ENCODE measurements around the gene EPB41L3.
"Not testable (repeated sequence)": the region's sequence is repeated elsewhere in the genome, so short reads cannot be mapped to it uniquely, and the experiment has no call there.

The EPB41L3 gene

DNA sequence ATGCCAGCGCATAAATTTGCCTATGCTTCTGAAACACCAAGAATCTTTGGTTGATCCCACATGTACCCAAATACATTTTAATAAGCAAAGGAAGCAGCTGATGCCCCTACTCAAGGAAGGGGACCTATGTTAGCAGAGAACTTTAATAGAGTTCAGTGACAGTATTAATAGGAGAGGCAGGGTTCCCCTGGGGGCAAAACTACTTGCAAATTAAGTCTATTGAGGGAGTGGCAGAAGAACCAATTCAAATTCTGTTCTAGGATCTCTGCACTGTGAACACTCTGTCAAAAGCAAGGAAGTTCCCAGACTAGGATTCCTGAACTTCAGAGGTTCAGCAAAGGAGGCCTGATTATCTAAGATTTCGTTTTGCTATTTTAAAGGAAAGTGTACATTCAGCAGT, 47.5 kb downstream of the EPB41L3 start:
- DNase-seq, result no peak
- Mint-ChIP-seq H3K27me3 (peaks cover 8% of the 10 kb centered on the region), H3K4me3 (no peak overlapping the region), H3K36me3 (ENCODE audit: low read depth) (no peaks in the 10 kb centered on the region), H3K27ac (no peak overlapping the region), H3K4me1 (no peaks in the 10 kb centered on the region), H3K9me3 (no peaks in the 10 kb centered on the region)
- ATAC-seq, result no peak

DNA sequence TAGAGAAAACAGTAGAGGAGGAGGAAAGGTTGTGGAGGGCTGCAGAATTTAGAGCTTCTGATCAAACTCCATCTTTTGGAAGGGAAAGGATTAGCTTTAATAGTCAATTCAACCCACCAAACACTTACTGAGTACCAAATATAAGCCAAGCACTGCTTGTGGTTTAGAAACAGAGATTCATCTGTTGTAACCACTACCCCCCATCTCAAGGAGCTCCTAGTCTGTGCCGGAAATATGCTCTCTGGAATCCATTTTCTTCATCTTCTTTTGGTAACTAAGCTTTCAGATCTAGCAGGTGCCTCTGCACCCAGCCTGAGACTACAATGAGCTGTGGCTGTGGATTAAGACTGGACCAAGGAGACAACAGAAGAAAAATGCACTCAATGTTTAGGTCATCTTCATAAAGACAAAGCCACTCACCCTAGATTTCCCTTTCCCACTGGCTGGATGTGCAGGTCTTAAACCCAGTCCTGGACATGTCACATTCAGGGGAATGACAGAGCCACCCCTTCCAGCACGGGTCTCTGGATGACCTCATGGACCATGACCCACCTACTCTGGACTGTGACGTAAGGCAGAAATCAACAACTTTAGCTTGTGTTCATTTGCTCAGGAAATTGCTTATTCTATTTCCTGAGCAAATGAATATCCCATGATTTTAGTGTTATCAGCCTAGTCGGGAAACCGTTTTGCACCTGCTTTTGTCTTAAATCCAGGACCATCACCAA, 52.9 kb downstream of the EPB41L3 start:
- ATAC-seq (no peak), DNase-seq (no peak)
- Mint-ChIP-seq H3K27me3 (peaks cover 1% of the 10 kb centered on the region), H3K27ac (no peak overlapping the region), H3K4me3 (no peak overlapping the region), H3K4me1 (no peaks in the 10 kb centered on the region), H3K9me3 (no peaks in the 10 kb centered on the region), H3K36me3 (ENCODE audit: low read depth) (no peaks in the 10 kb centered on the region)

DNA sequence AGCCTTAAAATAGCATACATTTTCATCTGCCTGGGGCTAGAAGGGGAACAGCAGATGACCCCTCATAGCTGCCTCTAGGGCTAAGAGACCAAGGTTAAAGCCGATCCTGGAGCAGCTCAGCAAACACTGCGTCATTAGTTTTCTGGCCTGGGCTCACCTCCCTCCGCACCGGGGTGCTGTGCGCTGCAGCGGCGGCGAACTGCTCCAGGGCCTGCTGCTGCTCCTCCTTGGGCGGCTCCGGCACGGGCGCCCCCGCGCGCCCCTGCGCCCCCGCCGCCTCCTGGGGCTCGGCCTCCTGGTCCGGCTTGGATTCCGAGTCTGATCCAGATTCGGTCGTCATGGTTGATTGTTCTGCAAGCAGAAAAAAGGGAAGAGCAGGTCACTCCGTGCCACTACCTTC, 55.0 kb downstream of the EPB41L3 start:
- Mint-ChIP-seq H3K36me3 (ENCODE audit: low read depth) (no peaks in the 10 kb centered on the region), H3K27me3 (no peaks in the 10 kb centered on the region), H3K27ac (no peak overlapping the region), H3K4me1 (no peaks in the 10 kb centered on the region), H3K9me3 (peaks cover 4% of the 10 kb centered on the region), H3K4me3 (no peak overlapping the region)
- DNase-seq (no peak), ATAC-seq (no peak)

DNA sequence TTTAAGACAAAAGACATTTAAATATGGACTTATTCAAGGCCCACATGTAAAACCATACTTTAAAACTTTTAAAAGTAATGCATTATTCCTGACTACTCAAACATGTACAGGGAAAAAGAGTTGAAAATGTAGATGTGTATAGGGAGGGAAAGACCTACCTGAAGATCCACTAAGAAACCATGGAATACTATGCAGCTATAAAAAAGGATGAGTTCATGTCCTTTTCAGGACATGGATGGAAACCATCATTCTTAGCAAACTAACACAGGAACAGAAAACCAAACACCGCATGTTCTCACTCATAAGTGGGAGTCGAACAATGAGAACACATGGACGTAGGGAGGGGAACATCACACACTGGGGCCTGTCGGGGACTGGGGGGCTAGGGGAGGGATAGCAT, 55.8 kb downstream of the EPB41L3 start:
- not testable (repeated sequence) for DNase-seq; H3K36me3 Mint-ChIP-seq (ENCODE audit: low read depth); H3K4me1 Mint-ChIP-seq; H3K27ac Mint-ChIP-seq; H3K27me3 Mint-ChIP-seq; ATAC-seq; H3K4me3 Mint-ChIP-seq; H3K9me3 Mint-ChIP-seq

DNA sequence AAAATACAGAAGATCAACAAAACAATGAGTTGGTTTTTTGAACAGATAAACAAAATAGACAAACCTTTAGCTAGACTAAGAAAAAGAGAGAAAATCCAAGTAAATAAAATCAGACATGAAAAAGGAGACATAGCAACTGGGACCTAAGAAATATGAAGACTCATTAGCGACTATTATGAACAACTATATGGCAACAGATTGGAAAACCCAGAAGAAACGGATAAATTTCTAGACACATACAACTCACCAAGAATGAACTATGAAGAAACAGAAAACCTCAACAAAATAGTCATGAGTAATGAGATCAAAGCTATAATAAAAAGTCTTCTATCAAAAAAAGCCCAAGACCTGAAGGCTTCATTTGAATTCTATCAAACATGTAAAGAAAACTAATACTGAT, 59.3 kb downstream of the EPB41L3 start:
- H3K9me3 Mint-ChIP-seq, result peaks cover 4% of the 10 kb centered on the region
- DNase-seq, result no peak
- H3K4me1 Mint-ChIP-seq, result no peaks in the 10 kb centered on the region
- H3K27me3 Mint-ChIP-seq, result peaks cover 4% of the 10 kb centered on the region
- no peak for ATAC-seq
- H3K4me3 Mint-ChIP-seq, result no peak overlapping the region
- H3K36me3 Mint-ChIP-seq (ENCODE audit: low read depth), result no peaks in the 10 kb centered on the region
- no peak overlapping the region for H3K27ac Mint-ChIP-seq

DNA sequence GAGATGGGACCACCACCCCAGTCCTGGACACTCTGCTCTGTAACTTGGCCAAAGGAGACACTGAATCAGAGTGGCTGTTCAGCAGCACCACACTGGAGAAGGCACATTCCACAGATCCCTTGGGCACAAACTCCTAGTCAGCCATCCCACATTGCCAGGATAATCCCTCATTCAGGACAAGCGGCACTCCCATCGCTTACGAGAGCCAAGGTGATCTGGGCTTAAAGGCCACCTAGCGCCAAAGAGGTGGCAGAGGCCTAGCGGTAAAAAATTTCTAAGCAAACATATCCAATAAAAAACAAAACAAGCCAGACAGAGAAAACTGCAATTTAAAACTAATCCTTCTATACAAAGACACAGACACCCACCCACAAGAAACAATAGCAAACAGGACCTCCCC, 62.2 kb downstream of the EPB41L3 start:
- Mint-ChIP-seq H3K4me1 (no peaks in the 10 kb centered on the region), H3K9me3 (peaks cover 4% of the 10 kb centered on the region), H3K27me3 (peaks cover 7% of the 10 kb centered on the region), H3K4me3 (no peak overlapping the region), H3K27ac (no peak overlapping the region), H3K36me3 (ENCODE audit: low read depth) (no peaks in the 10 kb centered on the region)
- DNase-seq (no peak), ATAC-seq (no peak)

DNA sequence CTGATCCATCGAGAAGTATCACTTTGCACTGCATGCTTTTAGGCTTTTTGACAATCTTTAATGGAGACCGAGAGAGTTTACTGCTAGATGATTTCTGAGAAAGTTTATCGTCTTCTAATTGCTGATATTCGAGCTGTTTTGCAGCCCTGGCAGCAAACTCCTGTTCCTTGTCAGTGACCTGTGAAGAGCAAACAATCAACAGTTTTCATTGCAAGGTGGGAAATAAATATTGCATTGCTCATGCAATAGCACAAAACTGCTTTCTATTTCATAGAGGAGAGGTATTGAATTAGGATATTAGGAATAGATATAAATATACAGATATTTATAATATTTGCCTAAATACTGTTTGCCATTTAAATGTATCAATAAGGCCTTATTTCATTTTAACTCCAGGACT, 65.5 kb downstream of the EPB41L3 start:
- DNase-seq (no peak), ATAC-seq (no peak)
- no peaks in the 10 kb centered on the region for H3K9me3 Mint-ChIP-seq
- H3K27me3 Mint-ChIP-seq, result peaks cover 6% of the 10 kb centered on the region
- H3K4me3 Mint-ChIP-seq, result no peak overlapping the region
- no peak overlapping the region for H3K27ac Mint-ChIP-seq
- H3K36me3 Mint-ChIP-seq (ENCODE audit: low read depth), result no peaks in the 10 kb centered on the region
- no peaks in the 10 kb centered on the region for H3K4me1 Mint-ChIP-seq

DNA sequence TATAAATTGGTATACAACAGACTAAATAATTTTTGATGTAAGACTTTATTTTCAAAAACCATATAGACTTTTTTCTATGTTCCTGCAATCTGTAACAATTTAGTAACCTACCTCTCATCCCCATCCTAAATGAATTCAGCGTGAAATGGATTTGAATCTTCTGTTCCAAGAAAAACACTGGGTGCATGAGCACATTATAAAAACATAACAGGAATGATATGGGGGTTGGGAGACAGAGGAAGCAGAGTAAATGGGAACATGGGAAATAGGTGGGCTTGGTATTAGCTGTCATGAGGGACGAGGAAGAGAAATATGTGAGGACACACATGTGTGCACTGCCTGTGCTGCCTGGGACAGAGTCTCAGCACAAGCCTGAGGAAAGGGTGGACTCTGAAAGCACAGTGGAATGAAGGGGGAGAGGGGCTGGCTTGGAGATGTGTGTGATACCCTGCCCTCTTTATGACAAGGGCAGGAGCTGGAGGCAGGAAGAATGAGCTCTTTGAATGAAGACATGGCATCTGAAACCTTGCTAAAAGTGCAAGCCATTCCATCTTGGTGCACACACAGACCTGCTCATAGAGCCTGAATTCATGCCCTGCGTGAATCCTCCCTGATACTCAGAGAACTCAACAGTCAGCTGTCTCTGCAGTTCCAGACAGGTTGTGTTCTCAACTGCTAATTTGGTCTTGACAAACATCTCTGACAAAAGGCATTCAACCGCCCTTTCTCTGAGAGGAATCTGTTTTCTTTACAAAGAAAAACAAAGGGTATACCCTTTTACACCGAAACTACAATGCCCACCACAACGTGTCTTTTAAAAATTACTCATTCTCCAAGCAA, 66.6 kb downstream of the EPB41L3 start:
- Mint-ChIP-seq H3K36me3 (ENCODE audit: low read depth) (no peaks in the 10 kb centered on the region), H3K4me3 (no peak overlapping the region), H3K4me1 (no peaks in the 10 kb centered on the region), H3K27me3 (peaks cover 6% of the 10 kb centered on the region), H3K27ac (no peak overlapping the region), H3K9me3 (no peaks in the 10 kb centered on the region)
- ATAC-seq (no peak), DNase-seq (no peak)

DNA sequence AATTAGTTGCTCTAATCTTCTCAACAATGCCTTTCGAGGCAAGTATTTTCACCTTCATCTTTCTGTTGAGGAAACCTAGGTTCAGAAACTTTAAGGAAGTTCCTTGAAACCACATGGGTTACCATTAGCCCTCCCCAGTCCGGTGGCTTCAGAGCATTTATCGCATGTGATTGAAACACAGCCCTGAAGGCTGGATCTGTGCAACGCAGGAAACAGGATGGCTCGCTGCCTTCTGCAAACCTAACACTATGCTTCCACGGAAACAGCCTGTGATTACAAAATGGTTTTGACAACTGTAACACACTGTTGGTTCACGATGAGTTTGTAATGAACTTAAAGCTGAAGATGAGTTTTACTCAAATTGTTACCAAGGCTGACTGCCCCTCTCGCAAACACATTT, 68.5 kb downstream of the EPB41L3 start:
- DNase-seq (no peak), ATAC-seq (no peak)
- Mint-ChIP-seq H3K4me1 (no peaks in the 10 kb centered on the region), H3K9me3 (no peaks in the 10 kb centered on the region), H3K27ac (no peak overlapping the region), H3K27me3 (peaks cover 5% of the 10 kb centered on the region), H3K36me3 (ENCODE audit: low read depth) (no peaks in the 10 kb centered on the region), H3K4me3 (no peak overlapping the region)

DNA sequence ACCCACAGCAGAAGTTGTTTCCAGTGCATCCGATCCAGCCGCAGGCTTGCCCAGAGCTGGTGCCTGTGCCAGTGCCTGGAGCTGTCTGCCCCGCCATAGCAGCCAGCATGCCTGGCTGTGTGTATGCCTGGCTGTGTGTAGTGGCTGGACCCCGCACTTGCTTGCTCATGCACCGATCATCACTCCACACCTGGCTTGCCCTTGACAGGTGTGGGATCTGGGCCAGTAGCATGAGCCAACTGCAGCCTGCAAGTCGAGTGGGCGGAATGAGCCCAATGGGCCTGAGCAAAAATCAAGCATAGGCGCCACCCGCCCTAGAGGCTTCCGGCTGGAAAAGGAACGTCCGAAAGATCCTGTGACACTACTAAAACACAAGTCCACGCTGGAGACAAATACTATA, 74.5 kb downstream of the EPB41L3 start:
- Mint-ChIP-seq H3K27me3 (peaks cover 4% of the 10 kb centered on the region), H3K4me3 (no peak overlapping the region), H3K36me3 (ENCODE audit: low read depth) (no peaks in the 10 kb centered on the region), H3K27ac (no peak overlapping the region), H3K4me1 (no peaks in the 10 kb centered on the region), H3K9me3 (no peaks in the 10 kb centered on the region)
- DNase-seq, result no peak
- ATAC-seq, result no peak

DNA sequence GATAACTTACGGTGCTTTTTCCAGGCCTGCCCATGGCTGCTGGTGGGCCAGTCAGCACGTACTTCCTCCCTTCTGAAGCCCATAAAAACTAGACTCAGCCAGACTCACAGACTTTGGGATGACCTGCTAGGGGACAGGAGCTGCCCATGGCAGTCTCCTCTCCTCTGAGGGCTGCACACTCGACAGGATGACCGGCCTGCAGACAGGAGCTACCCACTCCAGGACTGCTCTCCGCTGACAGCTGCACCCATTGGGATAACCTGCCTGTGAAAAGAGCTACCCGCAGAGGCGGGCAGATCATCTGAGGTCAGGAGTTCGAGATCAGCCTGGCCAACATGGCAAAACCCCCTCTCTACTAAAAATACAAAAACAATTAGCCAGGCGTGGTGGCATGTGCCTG, 75.4 kb downstream of the EPB41L3 start:
- H3K9me3 Mint-ChIP-seq, result no peaks in the 10 kb centered on the region
- no peaks in the 10 kb centered on the region for H3K36me3 Mint-ChIP-seq (ENCODE audit: low read depth)
- H3K27me3 Mint-ChIP-seq, result peaks cover 3% of the 10 kb centered on the region
- no peak overlapping the region for H3K4me3 Mint-ChIP-seq
- no peak for DNase-seq
- H3K4me1 Mint-ChIP-seq, result no peaks in the 10 kb centered on the region
- no peak overlapping the region for H3K27ac Mint-ChIP-seq
- no peak for ATAC-seq

DNA sequence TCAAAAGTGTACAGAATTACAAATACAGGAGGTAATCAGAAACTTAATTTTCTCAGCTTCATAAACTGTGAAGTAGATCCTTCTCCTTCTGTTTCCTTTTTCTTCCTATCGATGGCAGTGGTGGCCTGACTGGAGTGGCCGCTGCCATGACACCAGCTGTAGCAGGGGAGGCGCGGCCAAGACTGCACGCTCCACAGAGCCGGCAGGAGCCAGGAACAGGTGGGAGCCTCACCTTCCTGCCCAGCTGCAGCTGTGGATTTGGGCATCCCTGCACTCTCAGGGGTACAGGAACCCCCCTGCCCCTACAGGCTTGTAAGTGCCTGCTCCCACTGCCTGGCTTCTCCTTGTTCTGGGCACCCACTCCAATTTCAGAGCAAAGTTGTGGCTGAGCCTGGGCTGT, 76.1 kb downstream of the EPB41L3 start:
- no peak overlapping the region for H3K4me3 Mint-ChIP-seq
- H3K27ac Mint-ChIP-seq, result no peak overlapping the region

DNA sequence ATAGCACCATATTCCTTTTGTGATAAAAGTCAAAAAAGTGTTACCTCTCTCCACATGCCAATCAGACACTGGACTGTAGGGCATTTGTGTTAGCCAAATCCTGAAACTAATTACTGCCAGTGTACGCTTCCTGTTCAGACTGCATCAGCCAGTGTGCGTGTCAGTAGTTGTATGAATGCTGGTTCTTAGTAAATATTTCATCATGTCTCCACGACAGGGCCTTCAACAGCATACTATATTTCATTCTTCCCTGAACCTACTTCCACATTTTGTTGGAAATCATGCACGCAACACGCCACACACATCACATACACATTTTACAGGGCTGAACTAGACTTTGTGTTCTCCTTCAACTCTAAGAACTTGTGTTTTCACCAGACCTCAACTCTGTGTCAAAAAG, 77.5 kb downstream of the EPB41L3 start:
- no peak for ATAC-seq
- H3K36me3 Mint-ChIP-seq (ENCODE audit: low read depth), result no peaks in the 10 kb centered on the region
- no peaks in the 10 kb centered on the region for H3K9me3 Mint-ChIP-seq
- H3K4me1 Mint-ChIP-seq, result no peaks in the 10 kb centered on the region
- no peak for DNase-seq
- H3K4me3 Mint-ChIP-seq, result no peak overlapping the region
- peaks cover 3% of the 10 kb centered on the region for H3K27me3 Mint-ChIP-seq
- no peak overlapping the region for H3K27ac Mint-ChIP-seq

More for the DNA sequence above, 76.1 kb downstream of the EPB41L3 start:
- ATAC-seq (no peak), DNase-seq (no peak)
- Mint-ChIP-seq H3K36me3 (ENCODE audit: low read depth) (no peaks in the 10 kb centered on the region), H3K9me3 (no peaks in the 10 kb centered on the region), H3K4me1 (no peaks in the 10 kb centered on the region), H3K27me3 (peaks cover 3% of the 10 kb centered on the region)

DNA sequence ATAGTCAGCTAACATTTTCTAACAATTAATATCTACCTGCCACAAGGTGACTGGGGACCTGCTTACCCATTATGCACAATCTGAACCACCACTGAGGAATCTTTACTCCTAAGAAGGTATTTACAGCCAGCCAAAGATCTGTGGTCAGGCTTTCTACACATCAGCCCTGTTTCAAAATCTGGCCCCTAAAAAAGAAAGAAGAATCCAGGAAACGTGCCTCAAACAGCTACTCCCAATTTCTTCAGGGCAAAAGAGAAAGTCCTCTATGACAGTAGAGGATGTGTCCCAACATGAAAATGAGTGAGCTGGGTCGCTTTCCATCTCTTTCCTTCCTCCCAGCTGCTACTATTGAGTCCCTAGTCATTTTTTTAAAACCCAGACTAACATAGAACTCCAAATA, 79.5 kb downstream of the EPB41L3 start:
- Mint-ChIP-seq H3K4me3 (no peak overlapping the region), H3K9me3 (no peaks in the 10 kb centered on the region), H3K27ac (no peak overlapping the region), H3K4me1 (no peaks in the 10 kb centered on the region), H3K27me3 (peaks cover 3% of the 10 kb centered on the region), H3K36me3 (ENCODE audit: low read depth) (no peaks in the 10 kb centered on the region)
- DNase-seq (no peak), ATAC-seq (no peak)

DNA sequence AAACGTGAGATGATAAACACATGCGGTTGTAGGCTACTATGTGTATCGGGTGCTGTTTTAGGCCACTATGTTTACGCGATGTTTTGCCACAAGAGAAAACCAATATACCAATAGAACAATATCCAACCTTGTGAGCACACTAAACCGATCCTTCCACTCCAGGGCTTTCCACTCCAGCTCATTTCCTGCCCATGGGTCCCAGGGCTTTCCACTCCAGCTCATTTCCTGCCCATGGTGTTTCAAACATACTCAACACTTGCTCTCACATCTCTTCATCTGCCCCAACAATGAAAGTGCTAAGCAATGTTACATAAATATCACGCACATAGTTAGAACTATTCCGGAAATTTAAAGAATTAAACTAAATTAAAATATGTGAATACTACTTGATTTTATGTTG, 80.0 kb downstream of the EPB41L3 start:
- DNase-seq, result no peak
- Mint-ChIP-seq H3K27me3 (peaks cover 1% of the 10 kb centered on the region), H3K4me1 (no peaks in the 10 kb centered on the region), H3K4me3 (no peak overlapping the region), H3K36me3 (ENCODE audit: low read depth) (no peaks in the 10 kb centered on the region), H3K27ac (no peak overlapping the region), H3K9me3 (no peaks in the 10 kb centered on the region)
- no peak for ATAC-seq
